Right atrium auricular region (tissue), 2 donors: ENCODE results near the gene CYP2W1. TPM values are rescaled to one million over a fixed set of nuclear protein-coding genes. Genes with fewer than 3 reads are reported as not detected.
"Not testable (repeated sequence)": the region's sequence is repeated elsewhere in the genome, so short reads cannot be mapped to it uniquely, and the experiment has no call there.

Experiments used
- DNase-seq: peaks from one replicate; pipeline ENCODE4 v3.0.0-alpha.2; 2019; ENCODE audit warnings: low spot score
- H3K27ac ChIP-seq, 2 donors: fragments of 200-600 bp; sonication (generic); 1 replicate in 1 of 2; 2 replicates in 1 of 2; pipeline ENCODE4 v1.5.1; 2016 to 2019
- H3K27me3 ChIP-seq, 2 donors: fragments of 200-600 bp; sonication (generic); one replicate each; pipeline versions ENCODE4 v1.5.1 to v1.6.0; 2017 to 2019
- H3K36me3 ChIP-seq: fragments of 200-600 bp; sonication (generic); one replicate; pipeline ENCODE4 v1.5.1; 2016
- H3K4me1 ChIP-seq, 2 donors: fragments of 200-600 bp; sonication (generic); one replicate each; pipeline versions ENCODE4 v1.5.1 to v1.6.0; 2017 to 2019
- H3K4me3 ChIP-seq, 2 donors: fragments of 200-600 bp; sonication (generic); 1 replicate in 1 of 2; 2 replicates in 1 of 2; pipeline ENCODE4 v1.5.1; 2017 to 2019; ENCODE audit warnings: mild to moderate bottlenecking in 1 of 2, moderate library complexity in 1 of 2
- H3K9me3 ChIP-seq, 2 donors: fragments of 200-600 bp; sonication (generic); one replicate each; pipeline ENCODE4 v1.5.1; 2019
- total RNA-seq, 2 donors: library from RNA; depleted of rRNA; stranded (reverse); fragments of >200 nt; gene quantifications; one replicate each; pipeline ENCODE4 v1.1.0, GENCODE V29; 2016
- TF ChIP-seq, protein P1 (sequence below), 2 donors: fragments of 200-600 bp; sonication (generic); IDR thresholded peaks; one replicate each; pipeline ENCODE4 v1.5.1; 2019; ENCODE audit warnings: antibody characterized with exemption in 2 of 2

Gene CYP2W1
- total RNA-seq, 2 donors from 2014 or later: not detected

DNA sequence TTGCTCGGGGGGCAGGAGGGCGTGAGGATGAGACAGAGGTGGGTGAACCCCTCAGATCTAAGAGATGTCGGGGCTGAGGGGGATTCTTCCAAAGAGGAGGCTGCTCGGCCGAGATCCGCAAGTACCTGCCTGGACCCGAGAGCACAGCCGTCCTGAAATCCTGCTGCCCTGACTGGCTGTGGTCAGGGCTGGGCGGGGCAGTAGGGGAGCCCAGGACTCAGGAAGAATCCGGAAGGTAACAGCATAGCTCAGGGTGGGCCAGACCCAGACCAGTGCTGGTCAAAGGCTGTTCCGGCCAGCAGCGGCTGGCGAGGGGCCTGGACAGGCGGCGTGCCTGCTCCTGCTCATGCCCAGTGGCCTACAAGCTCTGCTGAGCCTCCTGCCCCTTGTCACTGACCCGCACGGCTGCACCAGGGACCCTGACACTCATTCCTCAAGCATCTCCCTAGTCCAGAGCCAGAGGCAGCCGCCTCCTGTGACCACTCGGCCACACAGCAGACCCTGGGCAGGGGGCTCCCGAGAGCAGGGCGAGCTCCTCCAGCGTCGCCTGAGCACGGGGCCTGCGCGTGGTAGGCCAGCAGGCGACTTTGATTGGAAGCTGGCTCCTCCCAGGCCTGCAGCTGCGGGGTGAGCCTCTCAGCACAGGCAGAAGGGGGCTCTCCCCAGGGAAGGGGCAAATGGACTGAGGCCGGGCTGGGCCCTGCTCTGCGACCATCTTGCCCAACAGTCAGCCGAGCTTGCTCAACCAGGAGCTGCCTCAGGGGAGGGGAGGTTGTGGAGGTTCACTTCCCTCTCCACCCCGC lies 25.4 kb upstream of the CYP2W1 start:
- no peaks in the 10 kb centered on the region for H3K36me3 ChIP-seq

DNA sequence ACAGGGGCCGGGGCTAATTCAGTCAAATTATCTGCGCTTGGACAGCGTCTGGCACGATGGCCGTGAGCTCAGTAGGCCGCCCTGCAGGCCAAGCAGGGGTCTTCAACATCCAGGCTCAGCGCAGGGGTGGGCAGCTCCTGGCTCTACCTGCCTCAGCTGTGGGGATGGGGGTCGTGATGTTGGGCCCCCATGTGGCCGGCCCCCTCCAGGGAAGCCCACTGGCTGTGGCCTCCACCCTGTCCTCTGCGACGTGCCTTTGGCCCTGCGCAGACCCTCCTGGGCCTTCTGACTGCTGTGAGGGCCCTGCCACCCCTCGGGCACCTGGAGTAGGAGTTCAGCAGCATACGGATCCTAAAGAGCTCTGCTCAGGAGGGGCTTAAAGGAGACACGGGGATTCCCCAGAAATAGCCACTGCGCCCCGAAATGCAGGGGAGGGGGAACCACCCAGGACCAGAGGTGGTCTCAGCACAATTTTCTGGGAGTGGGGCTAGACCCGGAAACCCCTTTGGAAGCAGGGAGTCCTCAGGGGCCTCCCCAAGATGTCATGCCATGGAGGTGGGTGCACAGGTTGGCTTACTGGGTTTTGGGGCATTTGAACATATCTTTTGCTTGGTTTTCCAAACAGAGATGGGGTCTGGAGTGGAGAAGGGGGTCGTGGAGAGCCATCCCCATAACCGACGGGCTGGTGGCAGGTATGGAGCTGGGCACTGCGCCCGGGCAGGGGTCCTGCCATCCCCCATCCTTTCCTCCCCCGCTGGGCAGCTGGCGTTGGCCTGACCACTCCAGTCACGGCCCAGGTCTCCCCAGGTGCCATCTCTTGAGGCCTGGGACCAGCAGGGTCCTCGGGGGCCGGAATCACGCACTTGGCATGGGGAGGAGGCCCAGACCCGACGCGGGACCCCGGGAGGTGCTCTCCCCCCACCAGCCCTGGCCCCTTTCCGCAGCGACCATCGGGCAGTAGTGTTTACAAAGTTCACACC lies 24.5 kb upstream of the CYP2W1 start:
- Histone ChIP-seq H3K4me1 (peaks cover 0 to 17% of the 10 kb centered on the region in 2 donors), H3K27me3 (peaks cover 0 to 3% of the 10 kb centered on the region in 2 donors), H3K36me3 (no peaks in the 10 kb centered on the region), H3K4me3 (no peak overlapping the region), H3K27ac (no peak overlapping the region), H3K9me3 (no peaks in the 10 kb centered on the region)
- TF ChIP-seq, protein P1, sequence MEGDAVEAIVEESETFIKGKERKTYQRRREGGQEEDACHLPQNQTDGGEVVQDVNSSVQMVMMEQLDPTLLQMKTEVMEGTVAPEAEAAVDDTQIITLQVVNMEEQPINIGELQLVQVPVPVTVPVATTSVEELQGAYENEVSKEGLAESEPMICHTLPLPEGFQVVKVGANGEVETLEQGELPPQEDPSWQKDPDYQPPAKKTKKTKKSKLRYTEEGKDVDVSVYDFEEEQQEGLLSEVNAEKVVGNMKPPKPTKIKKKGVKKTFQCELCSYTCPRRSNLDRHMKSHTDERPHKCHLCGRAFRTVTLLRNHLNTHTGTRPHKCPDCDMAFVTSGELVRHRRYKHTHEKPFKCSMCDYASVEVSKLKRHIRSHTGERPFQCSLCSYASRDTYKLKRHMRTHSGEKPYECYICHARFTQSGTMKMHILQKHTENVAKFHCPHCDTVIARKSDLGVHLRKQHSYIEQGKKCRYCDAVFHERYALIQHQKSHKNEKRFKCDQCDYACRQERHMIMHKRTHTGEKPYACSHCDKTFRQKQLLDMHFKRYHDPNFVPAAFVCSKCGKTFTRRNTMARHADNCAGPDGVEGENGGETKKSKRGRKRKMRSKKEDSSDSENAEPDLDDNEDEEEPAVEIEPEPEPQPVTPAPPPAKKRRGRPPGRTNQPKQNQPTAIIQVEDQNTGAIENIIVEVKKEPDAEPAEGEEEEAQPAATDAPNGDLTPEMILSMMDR (IDR thresholded peaks at IDR 0.05): no peak
- DNase-seq: no peak

More for the DNA sequence above, 25.4 kb upstream of the CYP2W1 start:
- Histone ChIP-seq H3K9me3 (no peaks in the 10 kb centered on the region), H3K4me3 (no peak overlapping the region), H3K27ac (no peak overlapping the region), H3K4me1 (peaks cover 0 to 18% of the 10 kb centered on the region in 2 donors), H3K27me3 (peaks cover 0 to 8% of the 10 kb centered on the region in 2 donors)
- TF ChIP-seq, protein P1 (IDR thresholded peaks at IDR 0.05): no peak
- no peak for DNase-seq

DNA sequence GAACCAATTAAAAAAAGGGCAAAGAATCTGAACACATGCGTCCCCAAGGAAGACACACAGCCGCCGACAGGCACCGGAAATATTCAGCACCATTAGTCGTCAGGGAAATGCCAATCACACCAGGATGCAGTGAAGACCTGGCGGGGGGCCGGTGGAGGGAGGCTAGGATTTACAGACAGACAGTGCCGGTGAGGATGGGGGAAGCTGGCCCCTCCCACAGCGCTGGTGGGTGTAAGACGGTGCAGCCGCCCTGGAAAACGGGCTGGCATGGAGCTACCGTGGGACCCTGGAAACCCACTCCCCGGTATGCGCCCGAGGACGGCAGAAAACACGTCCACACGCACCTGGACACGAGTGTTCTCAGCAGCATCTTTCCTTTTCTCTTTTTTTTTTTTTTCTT lies 23.7 kb upstream of the CYP2W1 start:
- Histone ChIP-seq H3K36me3 (no peaks in the 10 kb centered on the region), H3K4me3 (no peak overlapping the region), H3K9me3 (no peaks in the 10 kb centered on the region), H3K4me1 (peaks cover 0 to 20% of the 10 kb centered on the region in 2 donors), H3K27ac (no peak overlapping the region), H3K27me3 (no peaks in the 10 kb centered on the region)
- TF ChIP-seq, protein P1 (IDR thresholded peaks at IDR 0.05): no peak
- DNase-seq: no peak

DNA sequence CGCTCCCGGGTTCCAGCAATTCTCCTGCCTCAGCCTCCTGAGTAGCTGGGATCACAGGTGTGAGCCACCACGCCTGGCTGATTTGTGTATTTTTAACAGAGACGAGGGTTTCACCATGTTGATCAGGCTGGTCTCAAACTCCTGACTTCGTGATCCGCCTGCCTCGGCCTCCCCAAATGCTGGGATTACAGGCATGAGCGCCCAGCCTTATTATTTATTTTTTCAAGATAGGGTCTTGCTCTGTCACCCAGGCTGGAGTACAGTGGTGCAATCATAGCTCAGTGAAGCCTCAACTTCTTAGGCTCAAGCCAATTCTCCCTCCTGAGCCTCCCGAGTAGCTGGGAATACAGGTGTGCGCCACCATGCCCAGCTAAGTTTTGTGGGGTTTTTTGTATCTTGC lies 23.2 kb upstream of the CYP2W1 start:
- DNase-seq, H3K9me3 ChIP-seq, H3K27ac ChIP-seq, H3K27me3 ChIP-seq, H3K36me3 ChIP-seq, H3K4me3 ChIP-seq: not testable (repeated sequence)
- H3K4me1 ChIP-seq: peaks cover 0 to 24% of the 10 kb centered on the region in 2 donors

DNA sequence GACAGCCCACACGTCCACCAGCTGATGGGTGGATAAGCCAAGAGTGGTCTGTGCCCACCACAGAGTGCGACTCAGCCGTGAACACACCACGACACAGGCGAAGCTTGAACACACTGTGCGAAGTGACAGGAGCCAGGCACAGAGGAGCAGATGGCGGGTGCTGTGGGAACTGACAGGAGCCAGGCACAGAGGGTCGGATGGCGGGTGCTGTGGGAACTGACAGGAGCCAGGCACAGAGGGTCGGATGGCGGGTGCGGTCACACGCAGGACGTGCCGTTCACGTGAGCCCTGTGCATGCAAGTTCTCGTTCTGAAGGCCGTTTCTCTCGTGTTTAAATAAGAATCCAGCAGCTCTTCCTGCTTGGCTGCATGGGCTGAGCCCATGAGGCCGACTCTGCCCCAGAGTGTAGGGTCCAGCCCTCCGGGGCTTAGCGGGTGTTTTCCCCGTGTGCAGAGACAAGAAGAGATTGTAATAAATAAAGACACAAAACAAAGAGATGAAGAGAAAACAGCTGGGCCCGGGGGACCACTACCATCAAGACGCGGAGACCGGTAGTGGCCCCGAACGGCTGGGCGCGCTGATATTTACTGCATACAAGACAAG lies 22.6 kb upstream of the CYP2W1 start:
- H3K27me3 ChIP-seq: no peaks in the 10 kb centered on the region
- H3K4me1 ChIP-seq: peaks cover 0 to 26% of the 10 kb centered on the region in 2 donors
- no peak overlapping the region for H3K4me3 ChIP-seq
- no peak for DNase-seq
- H3K27ac ChIP-seq: no peak overlapping the region
- H3K36me3 ChIP-seq: no peaks in the 10 kb centered on the region
- no peaks in the 10 kb centered on the region for H3K9me3 ChIP-seq
- TF ChIP-seq, protein P1 (IDR thresholded peaks at IDR 0.05): no peak

DNA sequence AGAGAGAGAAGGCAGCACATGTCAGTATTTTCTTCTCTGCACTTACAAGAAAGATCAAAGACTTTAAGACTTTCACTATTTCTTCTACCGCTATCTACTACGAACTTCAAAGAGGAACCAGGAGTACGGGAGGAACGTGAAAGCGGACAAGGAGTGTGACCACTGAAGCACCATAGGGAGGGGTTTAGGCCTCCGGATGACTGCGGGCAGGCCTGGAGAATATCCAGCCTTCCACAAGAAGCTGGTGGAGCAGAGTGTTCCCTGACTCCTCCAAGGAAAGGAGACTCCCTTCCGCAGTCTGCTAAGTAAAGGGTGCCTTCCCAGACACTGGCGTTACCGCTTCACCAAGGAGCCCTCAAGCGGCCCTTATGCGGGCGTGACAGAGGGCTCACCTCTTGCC lies 22.0 kb upstream of the CYP2W1 start:
- not testable (repeated sequence) for DNase-seq, H3K27ac ChIP-seq, H3K27me3 ChIP-seq, H3K36me3 ChIP-seq, H3K9me3 ChIP-seq, H3K4me3 ChIP-seq
- peaks cover 0 to 31% of the 10 kb centered on the region in 2 donors for H3K4me1 ChIP-seq
